Activated T-cell treated with anti-CD3 and anti-CD28 coated beads for 48 hours (primary cell): Measurements from ENCODE around the gene ATP6V0A4.
"Not testable (repeated sequence)": the region's sequence is repeated elsewhere in the genome, so short reads cannot be mapped to it uniquely, and the experiment has no call there.

ENCODE experiments used
- DNase-seq: peaks from one replicate; pipeline ENCODE4 v3.0.0-alpha.2; 2020; ENCODE audit warnings: low read depth

Gene ATP6V0A4

DNA sequence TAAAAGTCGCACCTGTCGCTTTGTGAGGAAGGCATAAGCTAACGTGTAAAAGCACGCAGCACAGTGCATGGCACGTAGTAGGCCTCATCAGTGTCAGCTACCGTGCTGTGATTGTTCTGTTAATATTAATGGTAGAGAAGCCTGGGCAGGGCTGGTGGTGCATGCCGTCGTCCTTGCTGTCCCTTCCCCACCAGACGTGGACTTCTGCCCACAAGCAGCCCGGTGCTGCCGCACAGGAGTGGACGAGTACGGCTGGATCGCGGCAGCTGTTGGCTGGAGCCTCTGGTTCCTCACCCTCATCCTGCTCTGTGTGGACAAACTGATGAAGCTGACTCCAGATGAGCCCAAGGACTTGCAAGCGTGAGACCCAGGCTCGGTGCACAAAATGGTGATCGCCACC is 4.7 kb upstream of the ATP6V0A4 start:
- DNase-seq = no peak

DNA sequence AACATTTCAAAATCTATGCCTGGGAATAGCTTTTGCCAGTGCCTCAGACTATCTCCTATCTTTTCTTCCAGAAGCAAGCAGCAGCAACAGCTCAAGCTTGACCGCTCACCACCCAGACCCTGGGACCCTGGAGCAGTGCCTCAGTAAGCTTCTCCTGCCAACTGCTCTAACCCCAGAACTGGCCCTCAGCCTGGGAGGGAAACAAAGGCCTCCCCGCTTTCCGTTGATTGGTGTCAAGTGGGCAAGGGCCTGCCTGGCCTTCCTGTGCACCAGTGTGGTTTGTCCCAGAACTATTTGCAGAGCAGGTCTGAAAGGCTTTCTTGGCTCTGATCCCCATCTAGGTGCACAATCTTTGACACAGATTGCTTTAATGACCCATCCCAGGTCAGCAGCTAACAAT is 3.3 kb upstream of the ATP6V0A4 start:
- DNase-seq = no peak

DNA sequence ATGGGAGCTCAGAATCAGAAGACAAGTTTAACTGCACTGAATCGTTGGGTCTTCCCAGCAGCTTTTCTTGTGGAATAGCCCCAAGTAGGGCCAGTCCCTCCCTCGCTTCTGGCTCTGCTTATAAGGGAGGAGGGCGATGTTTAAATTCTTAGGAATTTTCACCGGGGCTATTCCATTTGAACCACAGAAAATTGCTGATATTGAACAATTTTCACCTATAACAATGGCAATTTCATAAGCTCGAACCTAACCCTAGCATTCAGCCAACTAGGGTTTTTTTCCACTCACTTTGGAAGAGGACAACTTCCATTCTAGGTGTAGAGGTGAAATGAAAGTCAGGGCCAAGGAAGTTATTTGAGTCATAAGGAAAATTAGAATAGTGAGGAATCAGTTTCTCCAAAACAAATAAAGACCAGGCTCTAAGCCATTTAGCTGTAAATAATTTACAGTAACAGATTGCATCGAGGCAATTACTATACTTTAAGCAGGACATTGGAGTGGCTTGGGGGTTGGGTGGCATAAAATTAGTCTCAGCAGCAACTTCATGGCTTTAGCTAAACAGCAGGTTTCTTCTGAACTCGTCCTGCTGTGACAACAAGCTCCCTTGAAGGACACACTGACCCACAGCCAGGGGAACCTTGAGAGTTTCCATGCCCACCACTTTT is 1.5 kb upstream of the ATP6V0A4 start:
- DNase-seq = no peak

DNA sequence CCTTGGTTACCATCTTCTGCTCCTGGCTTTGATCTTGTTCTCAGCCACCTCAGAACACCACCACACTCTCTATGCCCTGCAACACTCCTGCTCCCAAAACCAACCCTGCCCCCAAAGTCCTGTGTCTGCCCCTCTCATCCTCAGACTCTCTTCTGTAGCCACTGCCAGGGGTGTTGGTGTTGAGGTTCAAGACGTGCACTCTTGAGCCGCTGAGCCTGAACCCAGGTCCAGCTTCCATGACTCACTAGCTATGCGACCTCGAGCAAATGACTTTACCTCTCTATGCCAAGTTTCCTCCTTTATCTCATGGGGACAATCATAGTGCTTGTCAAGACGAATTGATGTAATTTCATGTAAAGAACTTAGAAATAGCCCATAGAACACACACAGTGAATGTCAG is 840 bp upstream of the ATP6V0A4 start:
- no peak for DNase-seq

DNA sequence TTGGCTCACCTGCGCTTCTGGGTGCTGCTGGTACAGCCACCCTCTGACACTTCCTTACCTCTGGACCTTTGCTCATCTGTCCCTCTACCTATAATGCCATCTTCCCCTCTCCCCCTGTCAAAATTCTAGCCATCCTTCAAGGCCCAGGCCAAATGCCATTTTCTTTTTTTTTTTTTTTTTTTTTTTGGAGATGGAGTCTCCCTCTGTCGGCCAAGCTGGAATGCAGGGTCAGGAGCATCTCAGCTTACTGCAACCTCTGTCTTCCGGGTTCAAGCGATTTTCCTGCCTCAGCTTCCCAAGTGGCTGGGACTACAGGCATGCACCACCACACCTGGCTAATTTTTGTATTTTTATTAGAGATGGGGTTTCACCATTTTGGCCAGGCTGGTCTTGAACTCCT is 950 bp downstream of the ATP6V0A4 start:
- DNase-seq = not testable (repeated sequence)

DNA sequence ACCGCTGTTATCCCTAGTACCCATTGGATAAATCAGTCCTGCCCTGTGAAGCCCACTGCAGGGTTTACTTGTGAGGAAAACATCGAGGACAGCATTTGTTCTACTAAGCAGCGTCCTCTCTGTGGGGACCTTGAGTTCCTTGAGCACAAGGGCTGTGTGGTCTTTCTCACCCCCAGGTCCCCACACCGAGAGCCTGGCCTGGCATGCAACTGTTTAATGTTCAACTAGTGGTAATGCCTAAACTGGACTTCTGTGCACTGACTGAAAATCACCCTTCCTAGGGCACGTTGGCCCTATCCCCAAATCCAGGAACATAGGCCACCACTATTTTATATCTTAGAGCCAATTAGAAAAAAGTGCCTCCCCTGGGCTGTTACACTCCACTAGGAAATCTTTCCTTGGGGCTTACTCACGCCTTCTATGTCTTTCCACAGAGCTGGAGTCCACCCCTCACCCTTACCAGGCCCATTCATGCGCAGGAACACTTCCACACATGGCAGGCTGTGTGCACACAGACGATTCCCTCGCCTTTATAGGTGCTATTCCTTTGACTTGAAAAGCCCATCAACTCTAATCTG is 1.9 kb downstream of the ATP6V0A4 start:
- no peak for DNase-seq

DNA sequence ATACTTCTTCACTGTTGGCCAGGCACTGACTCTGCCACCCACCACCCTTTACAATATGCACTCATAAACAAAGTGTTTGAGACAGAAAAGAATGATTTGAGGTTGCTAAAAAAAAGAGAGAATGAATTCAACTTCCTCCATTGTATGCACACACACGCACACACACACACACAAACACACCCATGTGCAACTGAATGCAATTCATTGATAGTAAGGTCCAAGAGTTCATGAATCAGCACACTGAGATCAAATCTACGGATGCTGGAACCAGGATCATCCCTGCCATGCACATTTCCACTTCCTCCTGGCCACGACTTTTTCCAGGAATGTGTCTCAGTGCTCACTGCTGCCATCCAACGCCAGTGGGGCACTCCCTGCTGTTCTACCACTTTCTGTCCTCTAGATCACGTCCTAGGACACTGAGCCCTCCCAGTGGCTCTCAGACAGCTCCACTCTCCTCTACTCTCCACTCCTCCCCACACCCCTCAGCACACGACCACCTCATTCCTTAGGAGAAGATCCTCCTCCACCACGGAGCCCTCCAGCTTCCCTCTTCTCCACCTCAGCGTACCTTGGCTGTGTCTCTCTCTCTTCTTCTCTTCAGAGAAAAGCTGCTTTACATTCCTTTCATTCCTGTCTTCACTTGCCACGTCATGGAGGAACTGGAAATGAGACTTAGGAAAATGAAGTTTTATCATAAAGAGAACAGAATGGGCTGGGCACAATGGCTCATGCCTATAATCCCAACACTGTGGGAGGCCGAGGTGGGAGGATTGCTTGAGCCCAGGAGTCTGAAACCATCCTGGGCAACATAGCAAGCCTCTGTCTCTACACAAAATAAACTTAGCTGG is 12.2 kb downstream of the ATP6V0A4 start:
- DNase-seq = no peak

DNA sequence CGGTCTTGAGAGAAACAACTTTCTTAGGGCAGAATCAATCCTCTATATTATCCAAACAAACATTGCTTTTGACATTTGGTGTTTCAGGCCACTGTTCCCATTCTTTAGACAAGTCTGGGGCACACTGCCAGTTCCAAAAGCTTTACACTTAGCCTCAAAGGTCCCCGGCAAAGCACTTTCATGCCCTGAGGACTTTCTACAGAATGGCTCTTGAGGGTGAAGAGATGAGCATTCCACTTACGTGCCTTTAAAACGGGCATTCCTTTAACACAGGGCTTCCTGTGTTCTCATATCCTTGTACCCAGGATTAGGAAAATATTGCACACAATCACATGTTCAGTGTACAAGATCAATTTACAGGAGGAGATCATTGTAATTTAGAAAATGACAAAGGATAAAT is 13.3 kb downstream of the ATP6V0A4 start:
- no peak for DNase-seq

DNA sequence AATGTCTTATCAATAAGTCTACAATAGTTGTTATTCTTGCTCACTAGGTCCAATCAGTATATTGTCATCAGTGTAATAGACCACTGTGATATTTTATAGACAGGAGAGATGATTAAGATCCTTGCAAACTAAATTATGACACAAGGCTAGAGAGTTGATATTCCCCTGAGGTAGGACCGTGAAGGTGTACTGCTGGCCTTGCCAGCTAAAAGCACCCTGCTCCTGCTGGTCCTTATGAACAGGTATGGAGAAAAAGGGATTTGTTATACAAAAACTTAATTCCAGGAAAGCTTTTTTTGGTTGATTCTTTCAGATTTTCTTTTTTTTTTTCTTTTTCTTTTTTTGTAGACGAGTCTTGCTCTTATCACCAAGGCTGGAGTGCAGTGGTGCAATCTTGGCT is 17.0 kb downstream of the ATP6V0A4 start:
- DNase-seq = no peak

DNA sequence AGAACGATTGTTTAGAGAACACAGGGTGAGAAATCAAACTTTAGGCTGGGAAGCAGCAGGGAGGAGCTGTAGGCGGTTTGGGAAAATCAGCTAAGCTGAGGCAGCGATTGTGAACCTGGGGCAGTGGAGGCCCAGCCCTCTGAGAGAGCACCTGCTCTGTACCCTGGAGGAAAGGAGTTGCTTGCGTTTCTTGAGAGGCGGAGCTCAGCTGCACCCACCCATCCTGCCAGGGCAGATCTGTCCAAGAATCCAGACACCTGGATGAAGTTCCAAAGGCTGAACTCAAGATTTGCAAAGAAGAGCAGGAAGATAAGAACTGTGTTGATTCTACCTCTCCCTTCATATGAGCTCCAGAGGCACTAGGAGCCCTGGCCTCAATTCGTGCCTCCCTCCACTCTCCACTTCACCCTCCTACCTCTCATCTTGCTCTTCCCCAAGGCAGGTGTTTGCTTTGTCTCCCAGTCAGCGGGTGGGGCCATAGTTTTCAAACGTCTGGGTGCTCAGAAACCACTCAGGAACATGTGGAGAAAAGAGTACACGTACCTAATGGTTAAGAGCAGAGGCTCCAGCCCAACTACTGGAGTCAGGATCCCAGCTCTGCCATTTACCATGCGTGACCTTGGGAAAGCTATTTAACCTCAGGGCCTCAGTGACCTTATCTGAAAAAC is 21.7 kb downstream of the ATP6V0A4 start:
- DNase-seq = no peak

DNA sequence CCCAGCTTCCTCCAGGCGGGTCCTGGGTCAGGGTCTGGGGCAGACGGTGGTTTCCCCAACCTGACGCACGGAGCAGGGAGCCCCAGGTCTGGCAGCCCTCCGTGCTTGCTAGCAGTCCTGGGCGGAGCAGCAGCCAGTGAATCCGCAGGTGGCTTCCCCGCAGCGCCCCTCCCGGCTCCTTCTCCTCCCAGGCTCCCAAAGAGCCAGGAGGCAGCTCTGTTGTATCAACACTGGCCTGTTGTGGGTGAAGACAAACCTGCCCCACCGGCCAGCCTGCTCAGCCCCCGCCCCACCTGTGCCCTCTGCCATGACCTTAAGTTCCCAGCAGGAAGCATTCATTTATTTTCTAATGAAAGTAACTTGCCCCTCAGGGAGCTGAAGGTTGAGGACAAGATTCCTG is 24.2 kb downstream of the ATP6V0A4 start:
- no peak for DNase-seq

DNA sequence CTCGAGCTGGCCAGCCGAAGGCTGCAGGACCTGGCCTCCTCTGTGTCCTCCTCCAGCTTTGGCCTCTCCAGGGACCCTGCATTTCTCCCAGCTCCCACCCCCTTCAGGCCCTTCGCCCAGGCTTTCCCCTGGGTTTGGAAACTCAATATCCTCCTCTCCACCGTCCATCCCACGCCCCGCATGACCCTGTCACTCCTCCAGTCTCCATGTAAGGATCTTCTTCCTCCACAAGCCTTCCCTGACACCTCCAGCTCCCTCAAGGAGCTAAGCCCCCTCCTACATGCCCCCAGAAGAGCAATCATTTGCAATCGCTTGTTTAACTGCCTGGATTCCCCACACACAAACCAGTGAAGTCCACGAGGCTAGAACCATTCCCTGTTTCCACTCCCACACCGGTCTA is 24.8 kb downstream of the ATP6V0A4 start:
- DNase-seq = no peak

DNA sequence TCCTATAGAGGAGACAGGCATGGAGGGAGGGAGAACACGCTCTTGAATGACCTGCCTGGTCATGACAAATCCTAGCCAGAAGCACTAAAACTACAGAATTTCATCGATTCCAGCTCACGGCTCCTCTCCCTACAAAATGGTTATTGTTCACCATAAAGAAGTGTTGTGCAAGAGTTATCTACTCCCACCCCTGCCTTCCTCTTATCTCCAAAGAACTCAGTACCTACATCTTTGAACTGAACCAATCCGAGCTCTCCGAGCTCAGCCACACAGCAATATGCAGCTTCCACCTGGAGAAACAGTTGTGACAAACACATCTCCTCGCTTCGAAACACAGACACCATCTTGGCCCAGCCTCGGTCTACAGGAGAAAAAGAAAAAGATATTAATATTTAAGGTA is 27.1 kb downstream of the ATP6V0A4 start:
- DNase-seq = no peak

DNA sequence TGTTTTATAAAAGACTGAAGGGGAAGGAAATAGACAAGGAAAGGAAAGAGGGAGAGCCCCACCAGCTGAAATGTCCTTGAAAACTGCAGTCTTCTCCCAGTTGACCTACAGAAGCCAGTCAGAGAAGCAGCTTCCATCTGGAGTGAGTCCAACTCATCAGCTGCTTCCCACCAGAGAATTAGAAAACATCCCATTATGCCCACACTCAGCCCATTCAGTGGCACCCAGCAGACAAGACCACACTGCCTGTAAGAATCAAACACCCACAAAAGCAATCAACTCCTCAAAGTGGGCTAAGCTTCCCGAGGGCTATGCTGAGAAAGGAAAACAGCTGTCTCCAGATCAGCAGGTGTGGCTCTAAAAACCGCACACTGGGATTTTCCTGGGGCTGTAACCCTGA is 29.8 kb downstream of the ATP6V0A4 start:
- DNase-seq = no peak

DNA sequence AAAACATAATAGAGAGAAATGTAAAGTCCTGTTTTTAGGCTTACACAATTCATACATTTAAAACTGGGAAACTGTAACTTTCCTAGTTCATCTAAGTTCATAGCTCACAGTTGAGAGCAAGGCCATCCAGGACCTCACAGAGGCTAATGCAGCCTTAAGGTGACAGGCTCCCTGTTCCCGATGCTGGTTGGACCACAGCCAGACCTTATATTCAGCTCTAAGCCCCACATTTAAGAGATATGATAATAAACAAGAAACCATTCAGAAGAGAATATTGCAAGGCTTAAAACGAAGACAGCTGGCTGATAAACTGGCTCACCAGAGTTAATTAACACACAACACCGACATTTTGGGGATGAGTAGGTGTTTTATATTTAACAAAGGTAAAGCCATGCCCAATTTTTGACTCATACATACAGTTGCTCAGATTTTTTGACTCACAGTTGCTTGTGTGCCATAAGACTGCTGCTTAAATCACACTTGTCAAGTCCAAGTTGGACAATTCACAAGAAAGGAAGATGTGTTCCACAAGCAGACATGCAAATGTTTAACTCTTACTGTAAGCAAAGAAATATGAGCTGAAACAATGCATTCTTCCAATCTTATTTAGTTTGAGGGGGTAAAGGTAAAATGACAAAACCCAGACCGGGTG is 41.3 kb downstream of the ATP6V0A4 start:
- DNase-seq = no peak

DNA sequence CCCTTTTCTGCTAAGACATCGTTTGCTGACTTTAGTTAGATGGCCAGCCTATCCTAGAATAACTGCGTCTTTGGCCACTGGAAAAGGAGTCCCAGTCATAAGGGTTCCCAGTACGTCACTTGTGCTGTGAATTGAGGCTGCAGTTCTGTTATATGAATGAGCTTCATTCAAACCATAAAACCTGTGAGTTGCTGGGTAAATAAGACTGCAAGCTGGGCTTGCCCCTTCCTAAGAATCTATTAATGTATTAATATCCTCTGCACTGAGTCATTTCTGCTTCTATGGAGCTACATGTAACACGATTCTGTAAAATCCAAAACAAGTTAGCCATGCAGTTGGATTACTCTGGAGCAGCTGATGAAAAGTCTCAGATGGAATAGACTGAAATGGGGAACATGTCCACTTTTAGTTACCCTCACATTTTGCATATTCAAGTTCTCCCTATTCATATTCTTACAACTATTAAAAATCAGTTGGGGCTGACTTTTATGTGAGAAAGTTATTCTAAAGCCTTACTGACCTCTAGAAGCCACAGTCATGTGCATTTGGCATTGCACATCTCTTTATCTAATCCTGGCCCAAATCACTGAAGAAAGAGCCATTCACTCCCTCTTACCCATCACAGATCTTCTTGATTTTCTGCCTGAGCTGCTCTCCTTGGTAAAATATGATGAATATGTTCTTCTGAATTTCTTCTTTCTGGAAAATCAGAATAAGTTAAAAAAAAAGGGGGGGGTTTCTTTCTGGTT is 42.0 kb downstream of the ATP6V0A4 start:
- DNase-seq = no peak

DNA sequence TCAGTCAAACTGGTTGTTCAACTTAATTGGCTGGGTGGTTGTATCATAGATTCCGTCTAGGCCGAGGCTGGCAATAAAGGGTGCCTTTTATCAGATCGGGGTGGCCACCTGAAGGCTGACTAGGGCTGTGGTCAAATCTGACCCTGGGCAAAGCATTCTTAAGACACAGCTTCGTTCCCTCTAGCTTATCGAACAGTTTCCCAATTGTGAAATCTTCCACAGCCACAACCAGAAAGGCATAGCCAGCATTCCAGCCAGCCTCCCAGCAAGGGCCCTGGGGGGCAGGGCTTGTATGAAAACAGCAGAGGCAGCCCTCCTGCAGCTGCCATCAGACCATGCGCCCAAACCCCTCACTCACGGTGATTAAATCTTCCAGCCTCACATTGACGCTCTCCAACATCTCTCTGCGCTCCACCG is 42.7 kb downstream of the ATP6V0A4 start:
- no peak for DNase-seq

DNA sequence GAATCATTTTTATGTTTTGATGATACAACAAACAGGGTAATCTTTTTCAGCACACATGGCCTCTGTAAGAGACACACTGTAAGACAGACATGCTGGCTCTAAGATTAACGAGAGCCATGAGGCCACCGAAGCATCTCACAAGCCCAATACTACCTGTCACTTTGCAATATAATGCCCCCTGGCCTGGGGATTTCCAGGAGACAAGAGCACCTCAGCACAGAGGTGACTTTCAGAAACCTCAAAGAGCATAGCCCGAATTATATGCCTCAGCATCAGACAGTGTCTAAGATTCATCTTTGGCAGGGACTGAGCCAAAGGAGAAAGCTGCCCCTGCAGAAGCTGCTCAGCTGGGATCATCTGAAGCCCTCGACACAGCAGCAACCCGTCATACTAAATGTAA is 44.4 kb downstream of the ATP6V0A4 start:
- DNase-seq = no peak

DNA sequence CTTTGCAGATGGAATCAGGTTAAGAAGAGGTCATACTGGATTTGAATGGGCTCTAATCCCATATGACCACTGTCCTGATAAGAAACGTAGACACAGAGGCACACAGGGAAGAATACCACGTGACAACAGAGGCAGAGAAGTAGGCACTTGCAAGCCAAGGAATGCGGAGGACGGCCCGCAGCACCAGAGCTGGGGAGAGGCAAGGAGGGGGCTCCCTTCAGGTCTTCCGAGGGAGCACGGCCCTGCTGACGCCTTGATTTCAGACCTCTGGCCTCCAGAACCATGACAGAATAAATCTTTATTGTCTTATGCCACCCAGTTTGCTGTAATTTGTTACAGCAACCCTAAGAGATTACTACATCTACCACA is 44.9 kb downstream of the ATP6V0A4 start:
- no peak for DNase-seq

DNA sequence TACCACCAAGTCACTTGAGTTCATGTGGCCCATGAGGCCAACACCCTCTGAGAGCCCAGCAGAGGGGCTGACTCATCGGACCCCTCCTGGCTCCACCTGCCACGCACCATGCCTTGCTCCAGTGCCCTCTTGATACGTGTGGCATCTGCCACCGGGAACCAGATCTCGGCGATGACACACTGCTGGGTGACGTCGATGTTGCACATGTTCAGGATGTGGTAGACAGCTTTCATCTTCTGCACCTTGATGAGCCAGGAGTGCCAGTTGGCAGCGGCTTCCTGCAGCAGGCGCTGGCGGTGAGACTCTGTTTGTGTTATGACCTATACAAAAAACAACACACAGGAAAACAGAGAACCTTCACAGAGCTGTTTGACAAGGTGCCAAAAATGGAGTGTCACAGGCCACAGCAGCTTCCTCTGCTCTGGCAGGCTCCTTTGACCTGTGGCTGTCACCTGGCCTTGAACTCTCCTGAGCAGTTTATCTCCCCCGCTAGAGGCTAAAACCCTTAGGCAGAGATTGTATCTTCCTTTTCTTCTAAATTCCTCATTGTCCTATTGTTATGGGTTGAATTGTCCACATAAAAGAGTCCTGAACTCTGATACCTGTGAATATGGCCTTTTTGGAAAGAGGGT is 45.4 kb downstream of the ATP6V0A4 start:
- peak; percentile 78 for DNase-seq

DNA sequence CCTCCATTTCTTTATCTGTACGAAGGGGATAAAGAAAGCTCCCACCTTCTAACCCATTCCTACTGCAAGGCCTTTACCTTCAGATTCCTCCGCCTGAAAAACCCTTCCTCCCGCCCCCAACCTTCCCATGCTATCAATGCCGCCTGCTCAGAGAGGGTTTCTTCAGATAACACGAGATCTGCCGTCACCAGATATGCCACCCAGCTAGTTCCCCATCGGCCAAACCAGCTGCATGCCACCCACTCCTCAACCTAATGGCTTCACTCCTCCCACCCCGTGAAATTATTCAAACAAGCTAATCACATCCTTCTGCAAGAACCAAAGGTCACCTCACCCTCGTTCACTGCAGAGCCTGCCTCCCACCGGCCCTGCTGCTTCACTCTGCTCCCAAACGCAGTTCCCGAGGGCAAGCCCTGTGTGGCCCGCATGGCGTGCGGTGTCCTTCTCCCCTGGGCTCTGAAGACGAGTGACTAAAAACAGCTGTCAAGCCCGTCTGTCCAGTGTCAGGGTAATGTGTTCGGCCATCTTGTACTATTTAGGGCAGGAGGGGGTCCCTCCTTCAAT is 47.0 kb downstream of the ATP6V0A4 start:
- no peak for DNase-seq
